Erythroblast (primary cell): ENCODE results near the gene CHTF8.

Experiments
- GATA1 ChIP-seq: IDR thresholded peaks from 2 replicates; pipeline ENCODE4 v1.6.1; 2011; ENCODE audit warnings: low read depth, mild to moderate bottlenecking, control low read depth, low read length, moderate library complexity
- POLR2A ChIP-seq: IDR thresholded peaks from 2 replicates; pipeline ENCODE4 v1.6.1; 2011; ENCODE audit warnings: mild to moderate bottlenecking, low read length

- TF ChIP-seq POLR2A (no peak), GATA1 (no peak)
Observed at GRCh38 chr16:69071036-69071435, 61.4 kb downstream of the CHTF8 start.
